ENCODE measurements around the gene SGCA. TPM values are rescaled to one million over a fixed set of nuclear protein-coding genes. Genes with fewer than 3 reads are reported as not detected.

SGCA gene
- total and polyA plus RNA-seq, 7 donors, result 120 to 291 (median 254) TPM

GRCh38 chr17:50120475-50121253 is 45.1 kb upstream of the SGCA start:
- no peaks in the 10 kb centered on the region for H3K9me3 ChIP-seq
- no peak for ATAC-seq
- no peaks in the 10 kb centered on the region for H3K27me3 ChIP-seq (ENCODE audit: insufficient read depth in 3 of 3, low read length in 2 of 3)
- no peaks in the 10 kb centered on the region for H3K36me3 ChIP-seq (ENCODE audit: insufficient read depth in 1 of 2, low read depth in 1 of 2)
- no peak overlapping the region for H3K27ac ChIP-seq
- no peak for TF ChIP-seq CTCF (IDR thresholded peaks at IDR 0.05)
- DNase-seq, result no peak
- intact Hi-C loops (cut with DNase I), result no loop called here
- no peak overlapping the region for H3K4me3 ChIP-seq
- WGBS, 3 donors, result 90 to 92% (median 91%) methylated on average over 7 of the region's 7 CpGs
- peaks cover 14% of the 10 kb centered on the region for H3K4me1 ChIP-seq

GRCh38 chr17:50122945-50123344 is 42.9 kb upstream of the SGCA start:
- intact Hi-C loops (cut with DNase I), result no loop called here
- no peaks in the 10 kb centered on the region for H3K27me3 ChIP-seq (ENCODE audit: insufficient read depth in 3 of 3, low read length in 2 of 3)
- H3K27ac ChIP-seq, result no peak overlapping the region
- WGBS, 3 donors, result 87 to 92% (median 90%) methylated on average over 3 of the region's 3 CpGs
- H3K36me3 ChIP-seq (ENCODE audit: insufficient read depth in 1 of 2, low read depth in 1 of 2), result no peaks in the 10 kb centered on the region
- no peaks in the 10 kb centered on the region for H3K9me3 ChIP-seq
- no peak for DNase-seq
- ATAC-seq, result no peak
- no peak overlapping the region for H3K4me3 ChIP-seq
- TF ChIP-seq CTCF (IDR thresholded peaks at IDR 0.05), result no peak
- H3K4me1 ChIP-seq, result peaks cover 2% of the 10 kb centered on the region

- peak overlapping the region; percentile 4 for H3K27ac ChIP-seq
- ATAC-seq (peak in 1 of 4 donors; percentile 31), DNase-seq (no peak)
- intact Hi-C loops (cut with DNase I), result no loop called here
- H3K36me3 ChIP-seq (ENCODE audit: insufficient read depth in 1 of 2, low read depth in 1 of 2), result no peaks in the 10 kb centered on the region
- no peak overlapping the region for H3K4me3 ChIP-seq
- H3K9me3 ChIP-seq, result no peaks in the 10 kb centered on the region
- no peak for TF ChIP-seq CTCF (IDR thresholded peaks at IDR 0.05)
- no peaks in the 10 kb centered on the region for H3K27me3 ChIP-seq (ENCODE audit: insufficient read depth in 3 of 3, low read length in 2 of 3)
- WGBS, 3 donors, result 45 to 61% (median 48%) methylated on average over 12 of the region's 12 CpGs
- H3K4me1 ChIP-seq, result no peaks in the 10 kb centered on the region
Measured at GRCh38 chr17:50123649-50124349, 42.0 kb upstream of the SGCA start.

- no peak for TF ChIP-seq CTCF (IDR thresholded peaks at IDR 0.05)
- no peak overlapping the region for H3K27ac ChIP-seq
- no peaks in the 10 kb centered on the region for H3K27me3 ChIP-seq (ENCODE audit: insufficient read depth in 3 of 3, low read length in 2 of 3)
- DNase-seq (no peak), ATAC-seq (no peak)
- intact Hi-C loops (cut with DNase I), result no loop called here
- no peaks in the 10 kb centered on the region for H3K4me1 ChIP-seq
- no peaks in the 10 kb centered on the region for H3K9me3 ChIP-seq
- H3K36me3 ChIP-seq (ENCODE audit: insufficient read depth in 1 of 2, low read depth in 1 of 2), result no peaks in the 10 kb centered on the region
- WGBS, 3 donors, result 96 to 97% (median 96%) methylated on average over 4 of the region's 4 CpGs
- no peak overlapping the region for H3K4me3 ChIP-seq
Measured at GRCh38 chr17:50125420-50125997, 40.3 kb upstream of the SGCA start.

Measured in psoas muscle (tissue), 8 donors.